GM18861 (cell line): ENCODE data around the gene DNAH9.

Experiments
- ATAC-seq: cut with Tn5 transposase; IDR thresholded peaks from one replicate; pipeline ENCODE4 v1.9.1; 2021; ENCODE audit not compliant: unreplicated experiment

The DNAH9 gene

GRCh38 chr17:11598274-11599221 is at the start of gene DNAH9:
Gene DNAH9 (plus strand): TSS chr17:11598470. CDS start chr17:11598499, 29 bp downstream.
- no peak for ATAC-seq

- no peak for ATAC-seq
Observed at GRCh38 chr17:11550431-11550830, 47.8 kb upstream of the DNAH9 start.

GRCh38 chr17:11551442-11551841 is 46.8 kb upstream of the DNAH9 start:
- ATAC-seq: no peak

GRCh38 chr17:11553135-11553534 is 45.1 kb upstream of the DNAH9 start:
- no peak for ATAC-seq

- ATAC-seq: no peak
Observed at GRCh38 chr17:11554042-11554441, 44.2 kb upstream of the DNAH9 start.

GRCh38 chr17:11554542-11554941 is 43.7 kb upstream of the DNAH9 start:
- no peak for ATAC-seq

GRCh38 chr17:11555530-11555929 is 42.7 kb upstream of the DNAH9 start:
- no peak for ATAC-seq

- no peak for ATAC-seq
Observed at GRCh38 chr17:11557727-11558452, 40.4 kb upstream of the DNAH9 start.

GRCh38 chr17:11558681-11559234 is 39.5 kb upstream of the DNAH9 start:
- no peak for ATAC-seq

- no peak for ATAC-seq
Observed at GRCh38 chr17:11559601-11560000, 38.7 kb upstream of the DNAH9 start.

- no peak for ATAC-seq
Observed at GRCh38 chr17:11561281-11561680, 37.0 kb upstream of the DNAH9 start.

GRCh38 chr17:11561702-11562101 is 36.6 kb upstream of the DNAH9 start:
- no peak for ATAC-seq

- ATAC-seq: no peak
Observed at GRCh38 chr17:11564589-11565380, 33.5 kb upstream of the DNAH9 start.

GRCh38 chr17:11565591-11565990 is 32.7 kb upstream of the DNAH9 start:
- ATAC-seq: no peak

GRCh38 chr17:11578998-11579397 is 19.3 kb upstream of the DNAH9 start:
- no peak for ATAC-seq

GRCh38 chr17:11580677-11581076 is 17.6 kb upstream of the DNAH9 start:
- no peak for ATAC-seq

GRCh38 chr17:11582217-11582616 is 16.1 kb upstream of the DNAH9 start:
- ATAC-seq: no peak

GRCh38 chr17:11583306-11583992 is 14.8 kb upstream of the DNAH9 start:
- no peak for ATAC-seq

GRCh38 chr17:11589716-11590115 is 8.6 kb upstream of the DNAH9 start:
- no peak for ATAC-seq

- no peak for ATAC-seq
Observed at GRCh38 chr17:11601661-11602060, 3.4 kb downstream of the DNAH9 start.
